OCI-LY1 (cell line): ENCODE data around the gene AGBL1.

ENCODE experiments used
- EZH2 ChIP-seq: fragments of 200-600 bp; sonication (generic), shearing (Covaris generic); IDR thresholded peaks from 2 replicates; pipeline ENCODE4 v1.8.0; 2017; ENCODE audit warnings: borderline replicate concordance, mixed run types, mild to moderate bottlenecking, antibody characterized with exemption, low read length, moderate library complexity, mixed read lengths
- TF ChIP-seq, protein P1 (sequence below): fragments of 200-600 bp; sonication (generic), shearing (Covaris generic); IDR thresholded peaks from 2 replicates; pipeline ENCODE4 v1.5.1; 2017; ENCODE audit warnings: mild to moderate bottlenecking, antibody characterized with exemption, low read length, moderate library complexity, mixed read lengths

DNA sequence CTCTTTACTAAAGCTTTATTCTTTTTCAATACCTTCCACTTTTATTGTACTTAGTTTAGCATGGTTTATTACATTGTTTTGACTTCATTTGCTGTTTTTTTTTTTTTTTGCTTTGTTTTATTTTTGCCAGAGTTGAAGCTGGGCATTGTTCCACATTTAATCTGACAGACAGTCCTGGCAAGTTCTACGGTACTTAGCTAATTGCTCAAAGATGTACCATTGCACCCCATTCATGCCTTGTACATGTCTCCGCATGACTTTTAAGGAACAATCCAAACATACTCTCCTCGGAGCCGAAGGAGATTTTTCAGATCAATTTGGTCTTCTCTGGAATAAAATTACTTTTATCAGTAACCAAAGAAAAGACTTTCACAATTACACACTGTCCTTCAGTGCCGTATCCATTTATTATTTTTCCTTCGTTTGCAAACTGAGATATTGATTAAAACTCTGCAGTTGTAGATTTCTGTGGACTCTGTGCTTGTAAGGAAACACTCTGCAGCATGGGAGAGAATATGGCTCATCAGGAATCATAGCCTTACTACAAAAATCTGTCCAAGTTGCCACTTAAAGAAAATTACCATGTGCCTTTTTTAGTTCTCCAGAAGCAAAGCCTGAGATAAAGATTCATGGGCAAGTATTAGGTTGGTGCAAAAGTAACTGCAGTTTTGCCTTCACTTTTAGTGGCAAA, 952.0 kb downstream of the AGBL1 start:
- TF ChIP-seq, protein P1, sequence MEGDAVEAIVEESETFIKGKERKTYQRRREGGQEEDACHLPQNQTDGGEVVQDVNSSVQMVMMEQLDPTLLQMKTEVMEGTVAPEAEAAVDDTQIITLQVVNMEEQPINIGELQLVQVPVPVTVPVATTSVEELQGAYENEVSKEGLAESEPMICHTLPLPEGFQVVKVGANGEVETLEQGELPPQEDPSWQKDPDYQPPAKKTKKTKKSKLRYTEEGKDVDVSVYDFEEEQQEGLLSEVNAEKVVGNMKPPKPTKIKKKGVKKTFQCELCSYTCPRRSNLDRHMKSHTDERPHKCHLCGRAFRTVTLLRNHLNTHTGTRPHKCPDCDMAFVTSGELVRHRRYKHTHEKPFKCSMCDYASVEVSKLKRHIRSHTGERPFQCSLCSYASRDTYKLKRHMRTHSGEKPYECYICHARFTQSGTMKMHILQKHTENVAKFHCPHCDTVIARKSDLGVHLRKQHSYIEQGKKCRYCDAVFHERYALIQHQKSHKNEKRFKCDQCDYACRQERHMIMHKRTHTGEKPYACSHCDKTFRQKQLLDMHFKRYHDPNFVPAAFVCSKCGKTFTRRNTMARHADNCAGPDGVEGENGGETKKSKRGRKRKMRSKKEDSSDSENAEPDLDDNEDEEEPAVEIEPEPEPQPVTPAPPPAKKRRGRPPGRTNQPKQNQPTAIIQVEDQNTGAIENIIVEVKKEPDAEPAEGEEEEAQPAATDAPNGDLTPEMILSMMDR, result no peak
- no peak for TF ChIP-seq EZH2
